GM21529 (cell line): ENCODE results near the gene SFXN1.

Experiments
- ATAC-seq: cut with Tn5 transposase; IDR thresholded peaks from one replicate; pipeline ENCODE4 v1.9.1; 2021; ENCODE audit not compliant: unreplicated experiment

SFXN1 gene

DNA sequence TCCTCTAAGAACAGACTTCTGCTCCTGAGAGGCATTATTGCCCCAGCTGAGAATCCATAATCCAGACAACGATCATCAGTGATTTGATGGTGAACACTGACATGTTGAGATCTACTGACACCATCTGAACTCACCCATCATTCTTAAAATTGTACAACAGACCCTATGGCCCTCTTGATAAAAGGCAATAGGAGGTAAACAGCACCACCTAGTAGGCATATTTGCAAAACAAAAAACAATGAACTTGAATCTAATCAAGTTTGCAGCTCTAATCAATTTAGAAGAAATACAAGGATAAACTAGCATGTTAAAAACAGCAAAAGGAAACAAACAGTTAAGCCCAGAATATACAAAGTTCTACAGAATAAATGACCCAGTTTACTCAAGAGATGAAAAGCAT lies 89.6 kb downstream of the SFXN1 start:
- ATAC-seq: no peak

DNA sequence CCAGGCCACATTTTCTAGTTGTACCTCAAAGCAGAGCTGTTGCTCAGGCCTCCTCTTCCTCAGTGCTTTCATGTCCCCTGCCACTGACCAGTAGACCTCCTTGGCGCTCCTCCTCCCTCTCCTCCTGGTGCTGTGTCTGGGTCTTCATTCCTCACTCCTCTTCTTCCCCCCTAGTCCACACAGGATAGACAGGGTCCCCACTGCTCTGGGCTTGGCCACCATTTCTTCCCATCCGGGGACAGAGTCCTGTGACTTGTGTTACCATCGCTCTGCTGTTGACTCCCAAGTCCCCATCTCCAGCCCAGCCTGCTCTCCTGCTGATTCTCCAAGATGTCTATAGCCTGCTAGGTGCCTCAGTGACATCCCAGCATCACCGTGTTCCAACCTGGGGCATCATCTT lies 91.3 kb downstream of the SFXN1 start:
- ATAC-seq: no peak

DNA sequence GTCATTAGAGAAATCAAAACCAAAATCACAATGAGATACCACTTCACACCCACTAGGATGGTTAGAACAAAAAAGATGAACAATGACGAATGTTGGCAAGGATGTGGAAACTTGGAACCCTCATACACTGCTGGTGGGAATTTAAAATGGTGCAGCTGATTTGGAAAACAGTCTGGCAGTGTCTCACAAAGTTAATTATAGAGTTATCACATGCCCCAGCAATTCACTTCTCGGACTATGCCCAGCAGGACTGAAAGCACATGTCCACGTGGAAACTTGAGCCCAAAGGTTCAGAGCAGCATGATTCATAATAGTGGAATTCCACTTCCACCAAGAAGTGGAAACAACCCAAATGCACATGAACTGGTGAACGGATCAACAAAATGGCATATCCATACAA lies 94.5 kb downstream of the SFXN1 start:
- ATAC-seq: no peak

DNA sequence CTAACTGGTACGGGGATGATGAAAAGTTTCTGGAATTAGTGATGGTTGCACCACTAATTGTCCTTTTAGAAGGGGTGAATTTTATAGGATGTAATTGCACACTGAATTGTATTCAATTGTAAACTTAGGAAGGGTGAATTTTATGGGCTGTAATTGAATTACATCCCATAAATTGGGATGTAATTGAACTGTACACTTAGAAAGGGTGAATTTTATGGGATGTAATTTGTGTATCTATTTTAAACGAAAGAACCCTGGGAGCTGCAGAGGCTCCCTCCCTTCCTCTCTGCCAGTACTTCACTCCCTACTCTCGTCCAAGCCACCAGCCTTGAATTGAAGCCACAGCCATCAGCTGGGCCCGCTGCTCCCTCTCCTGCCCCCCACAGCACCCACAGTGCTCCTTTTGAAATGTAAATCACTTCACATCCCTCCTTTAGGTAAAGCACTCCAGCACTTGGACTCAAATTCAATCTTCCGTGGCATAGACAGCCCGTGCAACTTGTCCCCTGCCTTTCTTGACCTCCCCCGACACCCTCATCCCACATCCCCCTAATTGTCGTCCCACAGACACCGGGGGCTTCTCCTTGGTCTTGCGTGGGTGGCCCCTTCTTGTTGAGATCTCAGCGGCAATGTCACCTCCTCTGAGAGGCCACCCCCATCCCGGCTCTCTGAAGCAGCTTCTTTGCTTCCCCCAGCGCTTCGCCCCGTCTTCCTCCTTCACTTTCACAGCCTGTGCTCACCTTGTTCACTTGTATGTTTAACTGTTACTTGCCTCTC lies 95.3 kb downstream of the SFXN1 start:
- no peak for ATAC-seq

DNA sequence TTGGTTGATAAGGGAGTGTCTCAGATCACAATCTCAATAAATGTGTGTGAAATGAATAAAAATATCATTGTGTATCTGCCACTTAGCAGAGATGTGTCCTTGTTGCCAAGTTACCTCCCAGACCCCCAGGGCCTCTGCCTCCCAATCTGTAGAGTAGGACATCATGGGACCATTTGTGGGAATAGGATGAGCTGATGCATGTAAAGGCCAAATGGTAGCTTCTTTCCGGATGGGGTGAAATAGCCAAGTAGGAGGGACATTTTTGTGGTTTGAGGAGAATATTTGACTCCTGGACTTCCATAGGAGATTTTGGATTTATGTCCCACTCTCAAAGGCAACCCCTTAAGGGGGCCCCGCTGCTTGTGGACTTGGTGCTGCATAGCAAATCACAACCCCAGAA lies 96.9 kb downstream of the SFXN1 start:
- no peak for ATAC-seq

DNA sequence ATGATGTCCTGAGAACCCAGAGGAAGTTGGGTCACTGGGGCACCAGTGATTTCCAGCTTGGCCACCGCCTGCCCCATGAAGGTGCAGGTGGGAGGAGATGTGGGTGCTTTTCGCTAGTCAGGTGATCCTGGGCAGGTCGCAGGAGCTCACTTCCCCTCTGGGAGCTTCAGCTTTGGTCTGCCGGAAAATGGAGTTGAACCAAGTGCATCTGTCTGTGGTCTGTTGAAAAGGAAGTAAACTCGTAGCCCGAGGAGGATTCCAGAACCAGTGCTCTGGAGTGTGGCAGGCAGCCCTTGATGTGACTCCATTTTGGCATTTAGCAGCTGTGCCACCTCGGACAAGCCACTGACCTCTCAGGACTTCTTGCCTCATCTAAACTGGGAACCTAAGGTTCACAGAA lies 97.7 kb downstream of the SFXN1 start:
- ATAC-seq: no peak

DNA sequence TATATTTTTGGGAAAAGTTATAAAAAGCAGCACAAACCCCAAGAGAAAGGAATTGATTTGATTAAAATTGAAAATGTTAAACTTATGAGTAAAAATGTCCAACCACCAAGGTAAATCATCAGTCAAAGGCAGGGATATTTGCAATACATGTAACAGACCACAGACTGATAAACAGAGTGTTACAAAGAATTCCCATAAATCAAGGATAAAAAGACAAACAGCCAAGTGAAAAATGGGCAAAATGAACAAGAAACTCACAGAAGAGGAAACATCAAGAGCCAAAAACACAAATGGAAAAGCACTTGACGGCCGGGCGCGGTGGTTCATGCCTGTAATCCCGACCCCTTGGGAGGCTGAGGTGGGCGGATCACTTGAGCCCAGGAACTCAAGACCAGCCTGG lies 98.2 kb downstream of the SFXN1 start:
- ATAC-seq: no peak
